HL-60 (cell line): Measurements from ENCODE around the gene MALRD1.

ENCODE experiments used
- POLR2AphosphoS5 ChIP-seq: IDR thresholded peaks from 2 replicates; pipeline ENCODE4 v1.6.1; 2012; ENCODE audit warnings: low read depth
- SPI1 ChIP-seq: IDR thresholded peaks from 2 replicates; pipeline ENCODE4 v1.6.1; 2012; ENCODE audit warnings: low read depth, mild to moderate bottlenecking, borderline replicate concordance
- TF ChIP-seq, protein P1 (sequence below): IDR thresholded peaks from one replicate; pipeline ENCODE4 v1.5.1; 2011; ENCODE audit warnings: low read length, control low read depth, inconsistent platforms; ENCODE audit not compliant: insufficient read depth

DNA sequence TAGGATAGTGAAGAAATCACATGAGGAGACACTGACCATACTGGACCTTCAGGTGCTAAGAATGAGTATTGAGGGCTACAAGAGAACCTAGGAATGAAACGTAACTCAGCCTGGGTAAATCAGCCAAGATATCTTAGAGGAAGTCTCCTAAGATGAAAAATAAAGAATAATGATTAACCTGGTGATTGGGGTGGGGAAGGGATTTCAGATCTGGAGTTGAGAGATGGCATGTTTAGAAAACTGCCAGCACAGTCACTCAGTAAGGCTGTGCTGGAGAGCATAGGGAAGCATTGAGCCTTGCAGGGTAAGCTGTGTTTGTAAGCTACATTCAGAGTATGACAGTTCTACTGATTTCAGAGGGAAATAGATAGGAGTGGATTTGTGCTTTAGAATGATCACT lies 1.9 kb upstream of the MALRD1 start:
- TF ChIP-seq, protein P1, sequence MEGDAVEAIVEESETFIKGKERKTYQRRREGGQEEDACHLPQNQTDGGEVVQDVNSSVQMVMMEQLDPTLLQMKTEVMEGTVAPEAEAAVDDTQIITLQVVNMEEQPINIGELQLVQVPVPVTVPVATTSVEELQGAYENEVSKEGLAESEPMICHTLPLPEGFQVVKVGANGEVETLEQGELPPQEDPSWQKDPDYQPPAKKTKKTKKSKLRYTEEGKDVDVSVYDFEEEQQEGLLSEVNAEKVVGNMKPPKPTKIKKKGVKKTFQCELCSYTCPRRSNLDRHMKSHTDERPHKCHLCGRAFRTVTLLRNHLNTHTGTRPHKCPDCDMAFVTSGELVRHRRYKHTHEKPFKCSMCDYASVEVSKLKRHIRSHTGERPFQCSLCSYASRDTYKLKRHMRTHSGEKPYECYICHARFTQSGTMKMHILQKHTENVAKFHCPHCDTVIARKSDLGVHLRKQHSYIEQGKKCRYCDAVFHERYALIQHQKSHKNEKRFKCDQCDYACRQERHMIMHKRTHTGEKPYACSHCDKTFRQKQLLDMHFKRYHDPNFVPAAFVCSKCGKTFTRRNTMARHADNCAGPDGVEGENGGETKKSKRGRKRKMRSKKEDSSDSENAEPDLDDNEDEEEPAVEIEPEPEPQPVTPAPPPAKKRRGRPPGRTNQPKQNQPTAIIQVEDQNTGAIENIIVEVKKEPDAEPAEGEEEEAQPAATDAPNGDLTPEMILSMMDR, result no peak
- TF ChIP-seq SPI1, result no peak
- TF ChIP-seq POLR2AphosphoS5, result no peak
